K562 (cell line): ENCODE data around the gene PSMB10. TPM values are rescaled to one million over a fixed set of nuclear protein-coding genes. Genes with fewer than 3 reads are reported as not detected.
A peak's percentile ranks its signal among the peaks of the same experiment; 100 is the strongest.

ENCODE experiments used
- DLX4 ChIP-seq: fragments of 250-450 bp; sonication (Bioruptor Pico); IDR thresholded peaks from 2 replicates; pipeline ENCODE4 v1.6.1; 2021; ENCODE audit warnings: mild to moderate bottlenecking
- HBP1 ChIP-seq: fragments of 450-650 bp; formaldehyde crosslinking; IDR thresholded peaks from 2 replicates; pipeline ENCODE4 v1.4.0; 2022; ENCODE audit warnings: missing genetic modification characterization
- KLF13 ChIP-seq: fragments of 450-650 bp; IDR thresholded peaks from 2 replicates; pipeline ENCODE4 v1.6.1; 2016; ENCODE audit warnings: missing genetic modification characterization, low read depth, mild to moderate bottlenecking, missing compliant biosample characterization, moderate library complexity, borderline replicate concordance
- MAZ ChIP-seq, 2 experiments: fragments of 450-650 bp in 1 of 2; sonication (generic) in 1 of 2; formaldehyde crosslinking; IDR thresholded peaks in 1 of 2; conservative IDR thresholded peaks in 1 of 2; 2 replicates each; pipeline versions ENCODE4 v1.4.0 to v1.5.0; 2020; ENCODE audit warnings: mild to moderate bottlenecking in 1 of 2, missing genetic modification reagents in 1 of 2
- RBM14 ChIP-seq: fragments of 200-400 bp; formaldehyde crosslinking; IDR thresholded peaks from 2 replicates; pipeline ENCODE4 v1.6.1; 2018; ENCODE audit warnings: low read depth, mild to moderate bottlenecking, low read length, moderate library complexity, borderline replicate concordance; ENCODE audit not compliant: insufficient read depth
- RFX1 ChIP-seq: fragments of 450-650 bp; IDR thresholded peaks from 2 replicates; pipeline ENCODE4 v1.6.1; 2016; ENCODE audit warnings: mild to moderate bottlenecking, moderate library complexity
- SP2 ChIP-seq: IDR thresholded peaks from 2 replicates; pipeline ENCODE4 v1.6.1; 2011; ENCODE audit warnings: mild to moderate bottlenecking, low read depth, low read length, moderate library complexity; ENCODE audit not compliant: poor library complexity, severe bottlenecking; ENCODE audit errors: extremely low read depth
- SPI1 ChIP-seq: IDR thresholded peaks from 2 replicates; pipeline ENCODE4 v1.6.1; 2011; ENCODE audit warnings: low read depth, low read length, control low read depth, borderline replicate concordance
- ZBED1 ChIP-seq: IDR thresholded peaks from 2 replicates; pipeline ENCODE4 v1.6.1; 2014
- ZNF212 ChIP-seq: fragments of 450-650 bp; formaldehyde crosslinking; IDR thresholded peaks from 2 replicates; pipeline ENCODE4 v1.4.0; 2020; ENCODE audit warnings: mild to moderate bottlenecking
- ZNF277 ChIP-seq: fragments of 250-450 bp; sonication (Bioruptor Pico); IDR thresholded peaks from 2 replicates; pipeline ENCODE4 v1.8.0; 2022; ENCODE audit warnings: inconsistent platforms, mild to moderate bottlenecking, moderate library complexity, borderline replicate concordance
- ZNF592 ChIP-seq: fragments of 450-650 bp; IDR thresholded peaks from 2 replicates; pipeline ENCODE4 v1.6.1; 2017; ENCODE audit warnings: antibody characterized with exemption, mild to moderate bottlenecking
- ZNF75A ChIP-seq: fragments of 450-650 bp; formaldehyde crosslinking; IDR thresholded peaks from 2 replicates; pipeline ENCODE4 v1.4.0; 2020; ENCODE audit warnings: mild to moderate bottlenecking
- polyA plus RNA-seq, 8 experiments: library from polyadenylated mRNA; depleted of rRNA in 4 of 8; stranded (reverse) in 5 of 8; unstranded in 3 of 8; fragments of >200 nt; fragmentation: Nextera tagmentation in 2 of 8; fragmentation: Illumina TruSeq in 1 of 8; extraction: Ambion mirVana in 2 of 8; extraction: Trizol in 1 of 8; gene quantifications; 2 replicates each; pipeline versions ENCODE4 v1.2.1 to v1.2.3, GENCODE V29; 2011 to 2014; ENCODE audit warnings: inconsistent platforms in 1 of 8, missing spikeins in 1 of 8
- total RNA-seq, 7 experiments: library from RNA; depleted of rRNA in 6 of 7; stranded (reverse); fragments of >200 nt in 6 of 7; fragmentation: Illumina TruSeq in 2 of 7; extraction: Trizol in 2 of 7; gene quantifications; 2 replicates each; pipeline versions ENCODE4 v1.2.1 to v1.2.3, GENCODE V29; 2011 to 2021; ENCODE audit warnings: low replicate concordance in 1 of 7

PSMB10 gene
- total and polyA plus RNA-seq, 9 of the 15 experiments (the other 6 are each of a cell fraction or from before 2014, with no cell fraction given), result 11.7 to 105 (median 51.0) TPM

- no peak for TF ChIP-seq ZNF277 (CRISPR knock-in tag)
- TF ChIP-seq ZNF75A, result no peak
- no peak for TF ChIP-seq ZBED1
- TF ChIP-seq HBP1 (CRISPR knock-in tag), result no peak
- peak; percentile 58; the same call in 1 of the 2 replicates for TF ChIP-seq SPI1
- TF ChIP-seq ZNF592, result no peak
- no peak for TF ChIP-seq DLX4 (CRISPR knock-in tag)
- no peak for TF ChIP-seq ZNF212 (CRISPR knock-in tag)
- no peak for TF ChIP-seq RBM14
- TF ChIP-seq RFX1, result no peak
- no peak for TF ChIP-seq KLF13 (tag)
- TF ChIP-seq SP2, result no peak
- no peak for TF ChIP-seq MAZ (CRISPR knock-in tag; conservative IDR thresholded peaks at IDR 0.05 in 1 of 2, IDR thresholded peaks at IDR 0.05 in 1 of 2)
These were observed 393 bp upstream of the PSMB10 start (continued) for GRCh38 chr16:67936880-67937605.
